PC-3 (cell line): ENCODE results near the gene SLC38A5. TPM values are rescaled to one million over a fixed set of nuclear protein-coding genes. Genes with fewer than 3 reads are reported as not detected.

Experiments
- ATAC-seq: fragments of 200-7000 bp; cut with Tn5 transposase; 2 replicates; pipeline ENCODE4 v1.9.1; 2020; ENCODE audit warnings: mild to moderate bottlenecking, moderate library complexity
- BruUV-seq: library from RNA; stranded (reverse); fragments of 400-500 nt; replicated peaks from 2 replicates; lab custom pipeline; 2021; lab: Mats Ljungman, UMichigan
- CTCF ChIA-PET: fragments of 300-600 bp; sonication (Branson Sonifier 250); formaldehyde crosslinking; loops from one replicate; lab custom pipeline; 2022; ENCODE audit warnings: antibody characterized with exemption; lab: Charles Lee
- POLR2A ChIA-PET: fragments of 300-600 bp; sonication (Branson Sonifier 250); formaldehyde crosslinking; loops from one replicate; lab custom pipeline; 2022; ENCODE audit warnings: antibody characterized with exemption; ENCODE audit not compliant: unreplicated experiment; lab: Charles Lee
- DNase-seq: peaks from one replicate; pipeline ENCODE4 v3.0.0-alpha.2; 2015
- H2AFZ ChIP-seq: fragments of 300-600 bp; sonication (generic); 2 replicates; pipeline ENCODE4 v1.6.0; 2016; ENCODE audit warnings: antibody characterized with exemption, low read length
- H3F3A ChIP-seq: fragments of 300-600 bp; sonication (generic); one replicate; pipeline ENCODE4 v1.6.0; 2017; ENCODE audit warnings: antibody characterized with exemption, low read length, control low read depth, mild to moderate bottlenecking; ENCODE audit not compliant: unreplicated experiment
- H3K27ac ChIP-seq: fragments of 300-600 bp; sonication (generic); 2 replicates; pipeline ENCODE4 v1.5.1; 2016; ENCODE audit warnings: mild to moderate bottlenecking, low read length
- H3K27me3 ChIP-seq: fragments of 300-600 bp; sonication (generic); 2 replicates; pipeline ENCODE4 v1.6.1; 2016; ENCODE audit warnings: low read length, mixed read lengths
- H3K36me3 ChIP-seq: fragments of 300-600 bp; sonication (generic); 2 replicates; pipeline ENCODE4 v1.6.1; 2016; ENCODE audit warnings: low read depth, mixed run types, low read length, mixed read lengths
- H3K4me1 ChIP-seq: fragments of 300-600 bp; sonication (generic); 2 replicates; pipeline ENCODE4 v1.5.1; 2016; ENCODE audit warnings: low read length; ENCODE audit not compliant: insufficient read depth
- H3K4me2 ChIP-seq: fragments of 300-600 bp; sonication (generic); 2 replicates; pipeline ENCODE4 v1.6.0; 2016; ENCODE audit warnings: low read length
- H3K4me3 ChIP-seq: fragments of 300-600 bp; sonication (generic); 2 replicates; pipeline ENCODE4 v1.5.1; 2016; ENCODE audit warnings: mild to moderate bottlenecking, low read length, mixed read lengths
- H3K79me2 ChIP-seq: fragments of 300-600 bp; sonication (generic); 2 replicates; pipeline ENCODE4 v1.6.1; 2017; ENCODE audit warnings: low read length, mixed read lengths
- H3K9ac ChIP-seq: fragments of 300-600 bp; sonication (generic); 2 replicates; pipeline ENCODE4 v1.6.0; 2016; ENCODE audit warnings: mild to moderate bottlenecking, low read length
- H3K9me2 ChIP-seq: fragments of 300-600 bp; sonication (generic); replicated peaks from 2 replicates; pipeline ENCODE4 v1.6.1; 2016; ENCODE audit warnings: mixed run types, low read length, mixed read lengths
- H3K9me3 ChIP-seq: fragments of 300-600 bp; sonication (generic); 2 replicates; pipeline ENCODE4 v1.6.1; 2016; ENCODE audit warnings: low read length, mixed read lengths
- H4K20me1 ChIP-seq: fragments of 300-600 bp; sonication (generic); 2 replicates; pipeline ENCODE4 v1.6.1; 2016; ENCODE audit warnings: low read length, mixed read lengths
- CTCF ChIP-seq: fragments of 300-600 bp; sonication (generic); conservative IDR thresholded peaks from 2 replicates; pipeline ENCODE4 v1.5.1; 2017; ENCODE audit warnings: antibody characterized with exemption, low read depth, mild to moderate bottlenecking, low read length
- EZH2 ChIP-seq: fragments of 300-600 bp; sonication (generic); IDR thresholded peaks from one replicate; pipeline ENCODE4 v1.6.1; 2017; ENCODE audit warnings: antibody characterized with exemption, mild to moderate bottlenecking, low read length; ENCODE audit not compliant: unreplicated experiment
- EZH2phosphoT487 ChIP-seq: fragments of 300-600 bp; sonication (generic); IDR thresholded peaks from 2 replicates; pipeline ENCODE4 v1.6.1; 2018; ENCODE audit warnings: mild to moderate bottlenecking, antibody characterized with exemption, low read length, borderline replicate concordance
- intact Hi-C: fragments of 100-400 bp; cut with micrococcal nuclease; formaldehyde crosslinking; loops from 2 replicates; pipeline ENCODE4 v1.9.0; 2023
- total RNA-seq: library from RNA; depleted of rRNA; stranded (reverse); fragments of >200 nt; gene quantifications from 2 replicates; pipeline ENCODE4 v1.2.3, GENCODE V29; 2014

The SLC38A5 gene
- total RNA-seq, 1 experiment from 2014 or later: 2.4 TPM

DNA sequence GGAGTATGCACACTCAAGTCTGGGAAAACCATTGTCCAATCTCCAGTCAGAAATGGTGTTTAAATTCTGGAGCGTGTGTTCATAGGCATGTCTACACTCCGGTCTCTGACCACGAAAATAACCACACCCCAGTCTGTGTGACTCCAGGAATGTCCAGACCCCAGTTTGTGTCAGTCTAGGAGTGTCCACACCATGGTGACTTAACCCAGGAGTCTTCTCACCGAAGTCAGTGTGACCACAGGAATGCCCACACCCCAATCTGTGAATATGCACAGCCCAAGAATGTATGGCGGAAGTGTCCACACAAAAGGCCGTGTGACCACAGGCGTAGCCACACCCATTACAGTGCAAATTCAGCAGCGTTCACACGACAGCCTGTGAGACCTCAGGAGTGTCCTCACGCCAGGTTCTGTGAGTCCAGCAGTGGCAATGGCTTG, 17.3 kb upstream of the SLC38A5 start:
- intact Hi-C loops: no loop called here
- TF ChIP-seq EZH2: no peak
- no peak for TF ChIP-seq EZH2phosphoT487
- no peak for TF ChIP-seq CTCF
- ATAC-seq: peak; percentile 85
- no peak overlapping the region for H2AFZ ChIP-seq
- no peaks in the 10 kb centered on the region for H3F3A ChIP-seq
- peaks cover 39% of the 10 kb centered on the region for H3K36me3 ChIP-seq
- ChIA-PET CTCF (interaction anchor here (0.7 kb wide), 1 partner anchor 404 kb away, joined by 3 read pairs; no protein-coding TSS in a partner anchor), POLR2A (interaction anchor here (0.6 kb wide), 2 partner anchors 87 to 109 kb away, joined by 3 to 17 read pairs; partner anchors contain the start of gene RBM3)
- no peaks in the 10 kb centered on the region for H3K9me3 ChIP-seq
- H3K9me2 ChIP-seq: no peaks in the 10 kb centered on the region
- no peaks in the 10 kb centered on the region for H3K79me2 ChIP-seq
- H3K4me1 ChIP-seq: peaks cover 46% of the 10 kb centered on the region
- 0 out of 2 replicates have a peak overlapping the region, but pooled peaks have one; percentile 15 for H3K4me2 ChIP-seq
- no TSS peak for BruUV-seq
- peak overlapping the region; percentile 98 for H3K27ac ChIP-seq
- peak overlapping the region; percentile 87 for H3K9ac ChIP-seq
- no peak overlapping the region for H3K4me3 ChIP-seq
- DNase-seq: peak; percentile 97
- no peaks in the 10 kb centered on the region for H3K27me3 ChIP-seq
- no peaks in the 10 kb centered on the region for H4K20me1 ChIP-seq

DNA sequence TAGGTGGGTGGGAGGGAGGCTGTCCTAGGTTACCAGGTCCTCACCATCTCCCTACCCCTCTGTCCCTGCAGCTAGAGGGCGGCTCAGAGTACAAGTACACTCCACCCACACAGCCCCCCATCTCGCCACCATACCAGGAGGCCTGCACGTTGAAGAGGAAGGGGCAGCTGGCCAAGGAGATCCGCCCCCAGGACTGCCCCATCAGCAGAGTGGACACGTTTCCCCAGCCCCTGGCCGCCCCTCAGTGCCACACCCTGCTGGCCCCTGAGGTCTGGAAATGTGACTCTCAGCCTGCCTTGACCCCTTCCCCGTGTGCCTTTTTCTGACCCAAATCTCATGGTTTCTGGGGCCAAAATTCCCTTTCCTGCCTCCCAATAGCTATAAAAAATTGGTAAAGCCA, 12.5 kb upstream of the SLC38A5 start:
- peaks cover 4% of the 10 kb centered on the region; the same call in 1 of the 2 replicates for H4K20me1 ChIP-seq
- no peak for DNase-seq
- intact Hi-C loops: no loop called here
- H3K4me1 ChIP-seq: peaks cover 10% of the 10 kb centered on the region
- no peak for TF ChIP-seq EZH2
- no peak for TF ChIP-seq EZH2phosphoT487
- TF ChIP-seq CTCF: no peak
- H3F3A ChIP-seq: no peaks in the 10 kb centered on the region
- ChIA-PET CTCF (no interaction called here), POLR2A (no interaction called here)
- BruUV-seq: no TSS peak
- no peaks in the 10 kb centered on the region for H3K27me3 ChIP-seq
- H3K4me2 ChIP-seq: no peak overlapping the region
- no peak for ATAC-seq
- no peak overlapping the region for H3K4me3 ChIP-seq
- H3K9me3 ChIP-seq: no peaks in the 10 kb centered on the region
- H2AFZ ChIP-seq: no peak overlapping the region
- no peak overlapping the region for H3K9ac ChIP-seq
- H3K27ac ChIP-seq: peak overlapping the region; percentile 51
- no peaks in the 10 kb centered on the region for H3K9me2 ChIP-seq
- peaks cover 46% of the 10 kb centered on the region for H3K36me3 ChIP-seq
- H3K79me2 ChIP-seq: peaks cover 35% of the 10 kb centered on the region

GRCh38 chrX:48480583-48480982, 10.5 kb upstream of the SLC38A5 start:
- Histone ChIP-seq H3K27me3 (no peaks in the 10 kb centered on the region), H3K36me3 (peaks cover 39% of the 10 kb centered on the region), H4K20me1 (peaks cover 10% of the 10 kb centered on the region; the same call in 1 of the 2 replicates), H3K4me1 (peaks cover 8% of the 10 kb centered on the region; the same call in 1 of the 2 replicates), H3K9me2 (no peaks in the 10 kb centered on the region), H3K9me3 (no peaks in the 10 kb centered on the region), H3K4me2 (no peak overlapping the region), H2AFZ (no peak overlapping the region), H3K27ac (no peak overlapping the region), H3K9ac (no peak overlapping the region), H3K79me2 (peaks cover 54% of the 10 kb centered on the region), H3F3A (no peaks in the 10 kb centered on the region), H3K4me3 (no peak overlapping the region)
- ATAC-seq (no peak), DNase-seq (no peak)
- no TSS peak for BruUV-seq
- POLR2A ChIA-PET: no interaction called here
- intact Hi-C loops: no loop called here
- no peak for TF ChIP-seq EZH2phosphoT487
- no peak for TF ChIP-seq EZH2
- TF ChIP-seq CTCF: no peak
- CTCF ChIA-PET: no interaction called here
